Lower leg skin (tissue), 4 donors: ENCODE measurements around the gene FAM107B. TPM values are rescaled to one million over a fixed set of nuclear protein-coding genes. Genes with fewer than 3 reads are reported as not detected.
A peak's percentile ranks its signal among the peaks of the same experiment; 100 is the strongest.

ENCODE experiments used
- DNase-seq, 2 donors: peaks; one replicate each; pipeline ENCODE4 v3.0.0-alpha.2; 2019; ENCODE audit warnings: low spot score in 2 of 2
- H3K4me3 ChIP-seq: fragments of 200-600 bp; sonication (generic); 2 replicates; pipeline ENCODE4 v1.5.1; 2017; ENCODE audit warnings: mild to moderate bottlenecking, low read depth; ENCODE audit not compliant: poor library complexity, severe bottlenecking
- CTCF ChIP-seq, 3 donors: fragments of 450-650 bp; IDR thresholded peaks; one replicate each; pipeline ENCODE4 v1.5.1; 2016; ENCODE audit warnings: antibody characterized with exemption in 3 of 3, mild to moderate bottlenecking in 3 of 3, moderate library complexity in 2 of 3
- POLR2A ChIP-seq, 2 donors: fragments of 450-650 bp; IDR thresholded peaks; one replicate each; pipeline ENCODE4 v1.6.1; 2016 to 2017; ENCODE audit warnings: antibody characterized with exemption in 2 of 2, mild to moderate bottlenecking in 1 of 2, moderate library complexity in 1 of 2
- WGBS, 2 donors: methylation state at CpG; one replicate each; pipeline ENCODE4 v1.1.5; 2018; 5-methylcytosine and 5-hydroxymethylcytosine counted together
- intact Hi-C: fragments of 100-400 bp; cut with DNase I; formaldehyde crosslinking; loops from one replicate; pipeline ENCODE4 v1.15.0; 2023; ENCODE audit warnings: low total_unique reads
- total RNA-seq, 4 donors: library from RNA; depleted of rRNA; stranded (reverse); fragments of >200 nt; gene quantifications; one replicate each; pipeline ENCODE4 v1.1.0, GENCODE V29; 2016

Gene FAM107B
- total RNA-seq, 4 donors from 2014 or later: 28.3 to 52.7 (median 31.0) TPM

- TF ChIP-seq CTCF (IDR thresholded peaks at IDR 0.05): no peak
- no peak for TF ChIP-seq POLR2A (IDR thresholded peaks at IDR 0.05)
- no peak for DNase-seq
- intact Hi-C loops: no loop called here
- H3K4me3 ChIP-seq: no peak overlapping the region
- WGBS, 2 donors: 77 to 83% methylated on average over 9 of the region's 9 CpGs
These were observed 214.4 kb downstream of the FAM107B start for GRCh38 chr10:14560274-14560673.

- H3K4me3 ChIP-seq: no peak overlapping the region
- DNase-seq: no peak
- intact Hi-C loops: no loop called here
- WGBS, 2 donors: 96 to 97% methylated on average over 12 of the region's 12 CpGs
- no peak for TF ChIP-seq CTCF (IDR thresholded peaks at IDR 0.05)
- TF ChIP-seq POLR2A (IDR thresholded peaks at IDR 0.05): no peak
These were observed 216.7 kb downstream of the FAM107B start for GRCh38 chr10:14558025-14558424.

- intact Hi-C loops: no loop called here
- WGBS, 2 donors: 96 to 98% methylated on average over 5 of the region's 5 CpGs
- no peak for TF ChIP-seq CTCF (IDR thresholded peaks at IDR 0.05)
- TF ChIP-seq POLR2A (IDR thresholded peaks at IDR 0.05): no peak
- H3K4me3 ChIP-seq: no peak overlapping the region
- DNase-seq: no peak
These were observed 217.1 kb downstream of the FAM107B start for GRCh38 chr10:14557567-14557966.

GRCh38 chr10:14556285-14556956, 218.3 kb downstream of the FAM107B start:
- H3K4me3 ChIP-seq: no peak overlapping the region
- intact Hi-C loops: no loop called here
- peak in 1 of 2 donors; percentile 19 for DNase-seq
- TF ChIP-seq POLR2A (IDR thresholded peaks at IDR 0.05) (no peak), CTCF (IDR thresholded peaks at IDR 0.05) (no peak)
- 77 to 90% methylated on average over 12 of the region's 12 CpGs for WGBS, 2 donors

- DNase-seq: no peak
- TF ChIP-seq POLR2A (IDR thresholded peaks at IDR 0.05) (no peak), CTCF (IDR thresholded peaks at IDR 0.05) (no peak)
- intact Hi-C loops: no loop called here
- 65 to 80% methylated on average over 4 of the region's 4 CpGs for WGBS, 2 donors
- H3K4me3 ChIP-seq: no peak overlapping the region
These were observed 218.9 kb downstream of the FAM107B start for GRCh38 chr10:14555807-14556206.
